Hepatocyte (in vitro differentiated cells): ENCODE results near the gene CAD.

Source experiments
- CTCF ChIP-seq: fragments of 200-600 bp; sonication (generic); IDR thresholded peaks from 2 replicates; pipeline ENCODE4 v1.5.1; 2016; ENCODE audit warnings: antibody characterized with exemption, mild to moderate bottlenecking; ENCODE audit not compliant: poor library complexity
- EZH2 ChIP-seq: fragments of 200-600 bp; sonication (generic); IDR thresholded peaks from 2 replicates; pipeline ENCODE4 v1.6.1; 2016; ENCODE audit warnings: antibody characterized with exemption, mild to moderate bottlenecking, borderline replicate concordance
- EZH2phosphoT487 ChIP-seq: fragments of 200-600 bp; sonication (generic); IDR thresholded peaks from one replicate; pipeline ENCODE4 v1.6.1; 2018; ENCODE audit warnings: antibody characterized with exemption, mild to moderate bottlenecking, low read depth, moderate library complexity; ENCODE audit not compliant: unreplicated experiment, severe bottlenecking

DNA sequence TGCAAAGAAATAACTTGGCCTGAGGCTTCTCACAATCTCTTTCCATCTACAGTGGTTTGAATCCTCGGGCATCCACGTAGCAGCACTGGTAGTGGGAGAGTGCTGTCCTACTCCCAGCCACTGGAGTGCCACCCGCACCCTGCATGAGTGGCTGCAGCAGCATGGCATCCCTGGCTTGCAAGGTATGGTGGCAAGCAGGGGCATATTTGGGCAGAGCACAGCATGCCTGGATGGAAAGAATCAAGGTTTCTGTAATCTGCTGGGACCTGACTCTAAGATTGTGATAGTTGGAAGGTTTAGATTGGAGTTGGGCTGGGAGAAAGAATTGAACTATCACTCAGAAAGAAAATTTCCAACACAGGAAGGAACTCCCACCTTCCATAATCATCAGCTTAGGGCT lies 4.0 kb downstream of the CAD start:
- no peak for TF ChIP-seq CTCF
- no peak for TF ChIP-seq EZH2
- no peak for TF ChIP-seq EZH2phosphoT487
